Measurements from ENCODE around the gene EPHA4. TPM values are rescaled to one million over a fixed set of nuclear protein-coding genes. Genes with fewer than 3 reads are reported as not detected.

The EPHA4 gene
- total RNA-seq, 2 experiments from 2014 or later: 0.23 TPM; not detected in 1

GRCh38 chr2:221465776-221466175 is 106.3 kb downstream of the EPHA4 start:
- intact Hi-C loops (cut with micrococcal nuclease; ENCODE audit: unreplicated experiment): no loop called here
- no peak for DNase-seq (ENCODE audit: low spot score)
- no peak overlapping the region for H3K4me2 ChIP-seq (ENCODE audit: low read length)
- no peaks in the 10 kb centered on the region for H3K4me1 ChIP-seq (ENCODE audit: insufficient read depth, low read length, poor library complexity, severe bottlenecking)
- no peaks in the 10 kb centered on the region for H3K36me3 ChIP-seq (ENCODE audit: insufficient read depth, low read length)
- no peaks in the 10 kb centered on the region for H4K20me1 ChIP-seq (ENCODE audit: insufficient read depth, low read length)
- H3K4me3 ChIP-seq (ENCODE audit: low read depth, low read length, poor library complexity, severe bottlenecking): no peak overlapping the region
- H3K79me2 ChIP-seq (ENCODE audit: insufficient read depth, low read depth, low read length): no peaks in the 10 kb centered on the region
- H3K27ac ChIP-seq (ENCODE audit: low read depth, low read length, poor library complexity, severe bottlenecking): no peak overlapping the region
- no TSS peak for BruUV-seq (replicated peaks)
- TF ChIP-seq CTCF (conservative IDR thresholded peaks at IDR 0.05; ENCODE audit: low read length) (no peak), EZH2phosphoT487 (IDR thresholded peaks at IDR 0.05; ENCODE audit: borderline replicate concordance, low read depth, low read length) (no peak)
- no peaks in the 10 kb centered on the region for H3K9me2 ChIP-seq (ENCODE audit: insufficient read depth, low read length)
- H3K9me3 ChIP-seq (ENCODE audit: low read length): no peaks in the 10 kb centered on the region
- H2AFZ ChIP-seq (ENCODE audit: low read length): no peak overlapping the region
- POLR2A ChIA-PET: interaction anchor here (0.9 to 1.6 kb wide), 4 partner anchors 10 to 166 kb away, joined by 3 to 10 read pairs (median 3); no protein-coding TSS in a partner anchor
- CTCF ChIA-PET (ENCODE audit: unreplicated experiment): no interaction called here

- ChIA-PET CTCF (ENCODE audit: unreplicated experiment) (interaction anchor here (0.5 kb wide), 1 partner anchor 59 kb away, joined by 3 read pairs; no protein-coding TSS in a partner anchor), POLR2A (interaction anchor here (0.6 to 1.7 kb wide), 8 partner anchors 10 to 165 kb away, joined by 3 to 10 read pairs (median 3); no protein-coding TSS in a partner anchor)
- Histone ChIP-seq H4K20me1 (ENCODE audit: insufficient read depth, low read length) (no peaks in the 10 kb centered on the region), H3K36me3 (ENCODE audit: insufficient read depth, low read length) (no peaks in the 10 kb centered on the region), H3K79me2 (ENCODE audit: insufficient read depth, low read depth, low read length) (no peaks in the 10 kb centered on the region), H2AFZ (ENCODE audit: low read length) (no peak overlapping the region), H3K9me2 (ENCODE audit: insufficient read depth, low read length) (no peaks in the 10 kb centered on the region), H3K27ac (ENCODE audit: low read depth, low read length, poor library complexity, severe bottlenecking) (no peak overlapping the region), H3K4me1 (ENCODE audit: insufficient read depth, low read length, poor library complexity, severe bottlenecking) (no peaks in the 10 kb centered on the region), H3K4me2 (ENCODE audit: low read length) (no peak overlapping the region), H3K4me3 (ENCODE audit: low read depth, low read length, poor library complexity, severe bottlenecking) (no peak overlapping the region), H3K9me3 (ENCODE audit: low read length) (no peaks in the 10 kb centered on the region)
- TF ChIP-seq EZH2phosphoT487 (IDR thresholded peaks at IDR 0.05; ENCODE audit: borderline replicate concordance, low read depth, low read length): no peak
- TF ChIP-seq CTCF (conservative IDR thresholded peaks at IDR 0.05; ENCODE audit: low read length): no peak
- intact Hi-C loops (cut with micrococcal nuclease; ENCODE audit: unreplicated experiment): no loop called here
- BruUV-seq (replicated peaks): no TSS peak
- DNase-seq (ENCODE audit: low spot score): no peak
Measured at GRCh38 chr2:221464971-221465370, 107.1 kb downstream of the EPHA4 start.

- H2AFZ ChIP-seq (ENCODE audit: low read length): no peak overlapping the region
- H3K9me2 ChIP-seq (ENCODE audit: insufficient read depth, low read length): no peaks in the 10 kb centered on the region
- no peaks in the 10 kb centered on the region for H3K4me1 ChIP-seq (ENCODE audit: insufficient read depth, low read length, poor library complexity, severe bottlenecking)
- H3K79me2 ChIP-seq (ENCODE audit: insufficient read depth, low read depth, low read length): no peaks in the 10 kb centered on the region
- no TSS peak for BruUV-seq (replicated peaks)
- H3K36me3 ChIP-seq (ENCODE audit: insufficient read depth, low read length): no peaks in the 10 kb centered on the region
- ChIA-PET POLR2A (interaction anchor here (1.7 kb wide), 1 partner anchor 19 kb away, joined by 6 read pairs; no protein-coding TSS in a partner anchor), CTCF (ENCODE audit: unreplicated experiment) (no interaction called here)
- DNase-seq (ENCODE audit: low spot score): no peak
- H4K20me1 ChIP-seq (ENCODE audit: insufficient read depth, low read length): no peaks in the 10 kb centered on the region
- intact Hi-C loops (cut with micrococcal nuclease; ENCODE audit: unreplicated experiment): no loop called here
- H3K4me2 ChIP-seq (ENCODE audit: low read length): no peak overlapping the region
- TF ChIP-seq EZH2phosphoT487 (IDR thresholded peaks at IDR 0.05; ENCODE audit: borderline replicate concordance, low read depth, low read length) (no peak), CTCF (conservative IDR thresholded peaks at IDR 0.05; ENCODE audit: low read length) (no peak)
- H3K9me3 ChIP-seq (ENCODE audit: low read length): no peaks in the 10 kb centered on the region
- no peak overlapping the region for H3K4me3 ChIP-seq (ENCODE audit: low read depth, low read length, poor library complexity, severe bottlenecking)
- H3K27ac ChIP-seq (ENCODE audit: low read depth, low read length, poor library complexity, severe bottlenecking): no peak overlapping the region
Measured at GRCh38 chr2:221463241-221463896, 108.7 kb downstream of the EPHA4 start.
